Measurements from ENCODE around the gene OTOP3.
"Not testable (repeated sequence)": the region's sequence is repeated elsewhere in the genome, so short reads cannot be mapped to it uniquely, and the experiment has no call there.

OTOP3 gene

GRCh38 chr17:74963656-74964055 lies 28.0 kb downstream of the OTOP3 start:
- no peak for DNase-seq

- no peak for DNase-seq
These were observed 28.6 kb downstream of the OTOP3 start for GRCh38 chr17:74964246-74964761.

- no peak for DNase-seq
These were observed 29.4 kb downstream of the OTOP3 start for GRCh38 chr17:74964988-74965622.

GRCh38 chr17:74968361-74968780 lies 32.7 kb downstream of the OTOP3 start:
- DNase-seq: no peak

- DNase-seq: not testable (repeated sequence)
These were observed 33.8 kb downstream of the OTOP3 start for GRCh38 chr17:74969501-74969900.

GRCh38 chr17:74970395-74970794 lies 34.7 kb downstream of the OTOP3 start:
- DNase-seq: no peak

- DNase-seq: no peak
These were observed 35.6 kb downstream of the OTOP3 start for GRCh38 chr17:74971069-74971841.

- no peak for DNase-seq
These were observed 36.1 kb downstream of the OTOP3 start for GRCh38 chr17:74971842-74972106.

GRCh38 chr17:74972107-74972972 lies 36.6 kb downstream of the OTOP3 start, which contains the start of gene HID1:
Gene HID1, minus strand, starts transcription at chr17:74972759. Its CDS starts 103 bp downstream, at chr17:74972656.
- DNase-seq: peak; percentile 82 to 84

- no peak for DNase-seq
These were observed 37.3 kb downstream of the OTOP3 start for GRCh38 chr17:74972973-74973328.

- no peak for DNase-seq
These were observed 40.2 kb downstream of the OTOP3 start for GRCh38 chr17:74975943-74976342.

- no peak for DNase-seq
These were observed 42.1 kb downstream of the OTOP3 start for GRCh38 chr17:74977802-74978201.

- no peak for DNase-seq
These were observed 42.5 kb downstream of the OTOP3 start for GRCh38 chr17:74978240-74978639.

GRCh38 chr17:74979408-74980146 lies 43.9 kb downstream of the OTOP3 start:
- no peak for DNase-seq

GRCh38 chr17:74981318-74981978 lies 45.8 kb downstream of the OTOP3 start:
- DNase-seq: no peak

- DNase-seq: peak; percentile 79 to 85
These were observed 46.4 kb downstream of the OTOP3 start for GRCh38 chr17:74981979-74982662.

GRCh38 chr17:74982663-74983313 lies 47.1 kb downstream of the OTOP3 start:
- not testable (repeated sequence) for DNase-seq

- DNase-seq: no peak
These were observed 50.5 kb downstream of the OTOP3 start for GRCh38 chr17:74986206-74986576.

GRCh38 chr17:74987418-74987908 lies 51.8 kb downstream of the OTOP3 start, which contains the start of gene CDR2L:
Gene CDR2L, plus strand, starts transcription at chr17:74987632. Its CDS starts 412 bp downstream, at chr17:74988044.
- peak; percentile 94 to 96 for DNase-seq

GRCh38 chr17:74987909-74988711 lies 52.4 kb downstream of the OTOP3 start:
- peak in 1 of 2 donors; percentile 45 for DNase-seq

Measured in stimulated activated CD4-positive, alpha-beta T cell treated with anti-CD3 and anti-CD28 coated beads, Interleukin-2, amount 100 ng/mL, for 24 hours (primary cell).